K562 (cell line): ENCODE measurements around the gene TSSK6. TPM values are rescaled to one million over a fixed set of nuclear protein-coding genes. Genes with fewer than 3 reads are reported as not detected.

Experiments used
- ATAC-seq: fragments of 200-7000 bp; cut with Tn5 transposase; 3 replicates; pipeline ENCODE4 v1.9.1; 2020; ENCODE audit warnings: moderate library complexity
- BruUV-seq: library from RNA; stranded (reverse); fragments of 400-500 nt; replicated peaks from 2 replicates; lab custom pipeline; 2021; lab: Mats Ljungman, UMichigan
- CTCF ChIA-PET: fragments of 300-600 bp; formaldehyde crosslinking; extraction: SDS; loops from one replicate; lab custom pipeline; 2021; ENCODE audit warnings: low intra/inter-chr PET ratio; lab: Yijun Ruan, JAX
- POLR2A ChIA-PET: fragments of 300-600, 350-650 bp; sonication (Branson Sonifier 250); formaldehyde crosslinking; extraction: SDS; loops from one replicate; lab custom pipeline; 2021; ENCODE audit warnings: antibody characterized with exemption, inconsistent platforms; lab: Yijun Ruan, JAX
- DNase-seq, 4 experiments: peaks; one replicate each; pipeline versions ENCODE4 v3.0.0 to v3.0.0-alpha.2; 2011 to 2018; ENCODE audit warnings: low spot score in 3 of 4, mixed read lengths in 3 of 4; ENCODE audit errors: extremely low read depth in 1 of 4
- FAIRE-seq: peaks from 2 replicates; lab custom pipeline; 2011; peaks lifted over from hg19 to GRCh38; lab: Jason Lieb, UNC
- H2AFZ ChIP-seq: 2 replicates; pipeline ENCODE4 v1.6.0; 2011; ENCODE audit warnings: low read depth, low read length, control low read depth, inconsistent platforms
- H3K27ac ChIP-seq: fragments of 200-600 bp; 3 replicates; pipeline ENCODE4 v1.8.0; 2011; ENCODE audit warnings: low read depth, mild to moderate bottlenecking, control low read depth, inconsistent platforms, low read length, moderate library complexity, mixed read lengths; ENCODE audit errors: extremely low read depth
- H3K27me3 ChIP-seq, 2 experiments: fragments of 300-600 bp in 1 of 2; 2 replicates in 1 of 2; 3 replicates in 1 of 2; pipeline versions ENCODE4 v1.6.0 to v1.8.0; 2011; ENCODE audit warnings: inconsistent platforms in 2 of 2, low read length in 2 of 2, mild to moderate bottlenecking in 1 of 2, mixed read lengths in 1 of 2, moderate library complexity in 1 of 2; ENCODE audit not compliant: control insufficient read depth in 2 of 2, insufficient read depth in 2 of 2
- H3K36me3 ChIP-seq: fragments of 300-600 bp; 3 replicates; pipeline ENCODE4 v1.8.0; 2011; ENCODE audit warnings: mild to moderate bottlenecking, low read length, inconsistent platforms; ENCODE audit not compliant: control insufficient read depth, insufficient read depth
- H3K4me1 ChIP-seq, 2 experiments: fragments of 200-600 bp in 1 of 2; replicated peaks in 1 of 2; 2 replicates in 1 of 2; 3 replicates in 1 of 2; pipeline versions ENCODE4 v1.5.1 to v1.8.0; 2011; ENCODE audit warnings: inconsistent platforms in 2 of 2, low read length in 2 of 2, mild to moderate bottlenecking in 1 of 2, mixed read lengths in 1 of 2, moderate library complexity in 1 of 2; ENCODE audit not compliant: control insufficient read depth in 2 of 2, insufficient read depth in 2 of 2
- H3K4me2 ChIP-seq: 2 replicates; pipeline ENCODE4 v1.6.1; 2011; ENCODE audit warnings: low read length, control low read depth, inconsistent platforms, mixed read lengths; ENCODE audit not compliant: insufficient read depth
- H3K4me3 ChIP-seq: fragments of 200-600 bp; sonication (generic), shearing (Covaris generic); 2 replicates; pipeline ENCODE4 v1.5.1; 2016; ENCODE audit warnings: control low read depth, inconsistent platforms
- H3K79me2 ChIP-seq: fragments of 200-600 bp; 3 replicates; pipeline ENCODE4 v1.8.0; 2011; ENCODE audit warnings: low read length, inconsistent platforms; ENCODE audit not compliant: control insufficient read depth, insufficient read depth
- H3K9ac ChIP-seq, 2 experiments: 2 replicates each; pipeline versions ENCODE4 v1.6.0 to v1.6.1; 2011; ENCODE audit warnings: low read depth in 2 of 2, low read length in 2 of 2, control low read depth in 1 of 2, inconsistent platforms in 1 of 2, mild to moderate bottlenecking in 1 of 2, mixed read lengths in 1 of 2; ENCODE audit not compliant: insufficient read depth in 1 of 2
- H3K9me1 ChIP-seq: one replicate; pipeline ENCODE4 v1.6.0; 2011; ENCODE audit warnings: inconsistent platforms, mild to moderate bottlenecking, low read length, moderate library complexity; ENCODE audit not compliant: control insufficient read depth, insufficient read depth
- H3K9me3 ChIP-seq: replicated peaks from 2 replicates; pipeline ENCODE4 v1.5.1; 2011; ENCODE audit warnings: low read depth, low read length, inconsistent platforms; ENCODE audit not compliant: control insufficient read depth, insufficient read depth
- H4K20me1 ChIP-seq: replicated peaks from 2 replicates; pipeline ENCODE4 v1.6.1; 2011; ENCODE audit warnings: low read length, inconsistent platforms, mixed read lengths; ENCODE audit not compliant: control insufficient read depth, insufficient read depth
- CBX1 ChIP-seq: sonication (generic); IDR thresholded peaks from 2 replicates; pipeline ENCODE4 v1.6.1; 2016; ENCODE audit warnings: antibody characterized with exemption, low read depth, mild to moderate bottlenecking
- CBX5 ChIP-seq: IDR thresholded peaks from 2 replicates; pipeline ENCODE4 v1.6.1; 2014; ENCODE audit warnings: low read depth, borderline replicate concordance
- MLLT1 ChIP-seq, 2 experiments: fragments of 450-650 bp; IDR thresholded peaks; 2 replicates each; pipeline ENCODE4 v1.6.1; 2016
- POLR2A ChIP-seq: fragments of 450-650 bp; conservative IDR thresholded peaks from 2 replicates; pipeline ENCODE4 v1.6.1; 2016
- POLR2H ChIP-seq: IDR thresholded peaks from 2 replicates; pipeline ENCODE4 v1.6.1; 2016; ENCODE audit warnings: missing genetic modification characterization, low read depth, mild to moderate bottlenecking, control low read depth, missing compliant biosample characterization, moderate library complexity
- SIRT6 ChIP-seq: IDR thresholded peaks from one replicate; pipeline ENCODE4 v1.6.1; 2012; ENCODE audit warnings: low read depth, mild to moderate bottlenecking, control low read depth, inconsistent platforms, low read length, moderate library complexity
- SRSF9 ChIP-seq: fragments of 200-400 bp; formaldehyde crosslinking; IDR thresholded peaks from 2 replicates; pipeline ENCODE4 v1.6.1; 2017; ENCODE audit warnings: low read depth, low read length, borderline replicate concordance
- TOE1 ChIP-seq, 2 experiments: fragments of 450-650 bp in 1 of 2; sonication (generic) in 1 of 2; formaldehyde crosslinking in 1 of 2; IDR thresholded peaks; 2 replicates each; pipeline versions ENCODE4 v1.7.1 to v1.8.0; 2016 to 2022; ENCODE audit warnings: borderline replicate concordance in 2 of 2, mild to moderate bottlenecking in 2 of 2, antibody characterized with exemption in 1 of 2, inconsistent platforms in 1 of 2, low read depth in 1 of 2, missing genetic modification reagents in 1 of 2, moderate library complexity in 1 of 2
- ZEB2 ChIP-seq: fragments of 450-650 bp; IDR thresholded peaks from 2 replicates; pipeline ENCODE4 v1.6.1; 2016
- ZNF280A ChIP-seq: fragments of 450-650 bp; IDR thresholded peaks from 2 replicates; pipeline ENCODE4 v1.6.1; 2018; ENCODE audit warnings: mild to moderate bottlenecking, low read depth; ENCODE audit not compliant: partially characterized antibody
- WGBS: fragments of 100-300 bp; shearing (Covaris generic); methylation state at CpG from one replicate; pipeline ENCODE4 v1.1.6; 2016; ENCODE audit warnings: low coverage, mixed read lengths; ENCODE audit not compliant: insufficient coverage; ENCODE audit errors: missing lambda C conversion rate; 5-methylcytosine and 5-hydroxymethylcytosine counted together
- in situ Hi-C: fragments of 300-500 bp; cut with MboI; formaldehyde crosslinking; loops from 4 replicates; pipeline ENCODE4 v1.15.0; 2018; ENCODE audit warnings: inconsistent platforms, mixed read lengths
- intact Hi-C: fragments of 100-400 bp; cut with micrococcal nuclease; formaldehyde crosslinking; loops from 2 replicates; pipeline ENCODE4 v1.14.2; 2022
- polyA plus RNA-seq, 8 experiments: library from polyadenylated mRNA; depleted of rRNA in 4 of 8; stranded (reverse) in 5 of 8; unstranded in 3 of 8; fragments of >200 nt; fragmentation: Nextera tagmentation in 2 of 8; fragmentation: Illumina TruSeq in 1 of 8; extraction: Ambion mirVana in 2 of 8; extraction: Trizol in 1 of 8; gene quantifications; 2 replicates each; pipeline versions ENCODE4 v1.2.1 to v1.2.3, GENCODE V29; 2011 to 2014; ENCODE audit warnings: inconsistent platforms in 1 of 8, missing spikeins in 1 of 8
- total RNA-seq, 7 experiments: library from RNA; depleted of rRNA in 6 of 7; stranded (reverse); fragments of >200 nt in 6 of 7; fragmentation: Illumina TruSeq in 2 of 7; extraction: Trizol in 2 of 7; gene quantifications; 2 replicates each; pipeline versions ENCODE4 v1.2.1 to v1.2.3, GENCODE V29; 2011 to 2021; ENCODE audit warnings: low replicate concordance in 1 of 7

TSSK6 gene
- total and polyA plus RNA-seq, 9 of the 15 experiments (the other 6 are each of a cell fraction or from before 2014, with no cell fraction given): 0.21 to 2.6 (median 1.5) TPM; not detected in 3

GRCh38 chr19:19470579-19470978 is 44.8 kb downstream of the TSSK6 start:
- intact Hi-C loops: no loop called here
- BruUV-seq: no TSS peak
- WGBS: 100% methylated on average over 3 of the region's 3 CpGs

GRCh38 chr19:19468424-19469050 is 46.8 kb downstream of the TSSK6 start:
- peaks cover 0 to 7% of the 10 kb centered on the region in 2 experiments; a peak in 3 of 5 replicates for H3K4me1 ChIP-seq
- FAIRE-seq: peak; percentile 65
- CTCF ChIA-PET: no interaction called here
- no peak for ATAC-seq
- peaks cover 91% of the 10 kb centered on the region for H3K79me2 ChIP-seq
- WGBS: 92% methylated on average over 2 of the region's 2 CpGs
- intact Hi-C loops (no loop called here), in situ Hi-C loops (no loop called here)
- H4K20me1 ChIP-seq: peaks cover 6% of the 10 kb centered on the region; the same call in 1 of the 2 replicates
- H3K4me2 ChIP-seq: no peak overlapping the region
- no peak overlapping the region for H3K27ac ChIP-seq
- DNase-seq: no peak
- no peak overlapping the region for H3K4me3 ChIP-seq
- no peak overlapping the region for H2AFZ ChIP-seq
- H3K27me3 ChIP-seq: no peaks in the 10 kb centered on the region
- peaks cover 4% of the 10 kb centered on the region for H3K9me1 ChIP-seq
- POLR2A ChIA-PET: interaction anchor here (0.6 to 1.0 kb wide), 3 partner anchors 19 to 891 kb away, joined by 3 read pairs; no protein-coding TSS in a partner anchor
- peaks cover 80% of the 10 kb centered on the region for H3K36me3 ChIP-seq
- H3K9me3 ChIP-seq: peaks cover 15% of the 10 kb centered on the region
- BruUV-seq: TSS peak; percentile 25
- H3K9ac ChIP-seq: no peak overlapping the region
- TF ChIP-seq POLR2H (tag): no peak
- TF ChIP-seq TOE1 (IDR thresholded peaks at IDR 0.05; ENCODE audit: borderline replicate concordance): 0 out of 2 replicates have a peak, but pooled peaks have one; percentile 30
- TF ChIP-seq TOE1 (CRISPR knock-in tag; IDR thresholded peaks at IDR 0.05; ENCODE audit: borderline replicate concordance, low read depth): no peak
- TF ChIP-seq SRSF9: no peak
- TF ChIP-seq POLR2A: 0 out of 2 replicates have a peak, but pooled peaks have one; percentile 7
- peak; percentile 94 for TF ChIP-seq CBX5
- 0 out of 2 replicates have a peak, but pooled peaks have one; percentile 31 for TF ChIP-seq ZEB2
- peak; percentile 80; the same call in 1 of the 2 replicates for TF ChIP-seq CBX1
- peak in 1 of 2 experiments; percentile 65; a peak in 1 of 4 replicates for TF ChIP-seq MLLT1 (IDR thresholded peaks at IDR 0.05)
- TF ChIP-seq ZNF280A: peak; percentile 93

More at GRCh38 chr19:19470579-19470978, 44.8 kb downstream of the TSSK6 start:
- FAIRE-seq (peak; percentile 29), DNase-seq (no peak), ATAC-seq (no peak)
- H2AFZ ChIP-seq: no peak overlapping the region
- H3K9ac ChIP-seq: no peak overlapping the region
- peaks cover 78% of the 10 kb centered on the region for H3K36me3 ChIP-seq
- peaks cover 90% of the 10 kb centered on the region for H3K79me2 ChIP-seq
- ChIA-PET CTCF (no interaction called here), POLR2A (no interaction called here)
- TF ChIP-seq SIRT6 (no peak), POLR2A (peak; percentile 21; the same call in 1 of the 2 replicates)
- H3K27me3 ChIP-seq: no peaks in the 10 kb centered on the region
- H3K9me3 ChIP-seq: peaks cover 15% of the 10 kb centered on the region
- H3K4me3 ChIP-seq: no peak overlapping the region
- no peak overlapping the region for H3K27ac ChIP-seq
- peaks cover 22% of the 10 kb centered on the region; the same call in 1 of the 2 replicates for H4K20me1 ChIP-seq
- peaks cover 2 to 9% of the 10 kb centered on the region in 2 experiments; a peak in 4 of 5 replicates for H3K4me1 ChIP-seq
- H3K4me2 ChIP-seq: no peak overlapping the region
- in situ Hi-C loops: no loop called here
- peaks cover 4% of the 10 kb centered on the region for H3K9me1 ChIP-seq
